Liver (tissue), 9 donors: ENCODE results near the gene ERVW-1. TPM values are rescaled to one million over a fixed set of nuclear protein-coding genes. Genes with fewer than 3 reads are reported as not detected.

Experiments used
- DNase-seq: peaks from one replicate; pipeline ENCODE4 v3.0.0-alpha.2; 2017; ENCODE audit warnings: low spot score
- H3K27ac ChIP-seq, 2 donors: one replicate each; pipeline ENCODE4 v1.7.0; 2013; ENCODE audit warnings: inconsistent platforms in 2 of 2, low read length in 2 of 2, control low read depth in 1 of 2, low read depth in 1 of 2, mild to moderate bottlenecking in 1 of 2
- H3K27me3 ChIP-seq, 4 donors: one replicate each; pipeline versions ENCODE4 v1.6.1 to v1.7.0; 2013; ENCODE audit warnings: low read length in 3 of 4, inconsistent platforms in 1 of 4, mild to moderate bottlenecking in 1 of 4, moderate library complexity in 1 of 4; ENCODE audit not compliant: control insufficient read depth in 4 of 4, insufficient read depth in 4 of 4
- H3K36me3 ChIP-seq, 4 donors: one replicate each; pipeline versions ENCODE4 v1.6.1 to v1.7.0; 2013; ENCODE audit warnings: low read length in 3 of 4, mild to moderate bottlenecking in 3 of 4, low read depth in 1 of 4, moderate library complexity in 1 of 4; ENCODE audit not compliant: control insufficient read depth in 4 of 4, insufficient read depth in 3 of 4
- H3K4me1 ChIP-seq, 4 donors: one replicate each; pipeline versions ENCODE4 v1.6.1 to v1.7.0; 2013; ENCODE audit warnings: low read length in 3 of 4, mild to moderate bottlenecking in 3 of 4, moderate library complexity in 1 of 4; ENCODE audit not compliant: control insufficient read depth in 4 of 4, insufficient read depth in 4 of 4
- H3K4me3 ChIP-seq, 3 donors: one replicate each; pipeline versions ENCODE4 v1.6.1 to v1.7.0; 2013; ENCODE audit warnings: low read length in 3 of 3, control low read depth in 1 of 3, low read depth in 1 of 3, mild to moderate bottlenecking in 1 of 3
- H3K9ac ChIP-seq, 2 donors: one replicate each; pipeline ENCODE4 v1.7.0; 2013; ENCODE audit warnings: low read length in 2 of 2, mild to moderate bottlenecking in 2 of 2, moderate library complexity in 2 of 2, control low read depth in 1 of 2, low read depth in 1 of 2
- H3K9me3 ChIP-seq, 4 donors: one replicate each; pipeline versions ENCODE4 v1.6.1 to v1.7.0; 2013; ENCODE audit warnings: low read length in 3 of 4; ENCODE audit not compliant: control insufficient read depth in 4 of 4
- ATF3 ChIP-seq: IDR thresholded peaks from 2 replicates; pipeline ENCODE4 v1.6.1; 2016; ENCODE audit warnings: antibody characterized with exemption
- CTCF ChIP-seq: fragments of 150-350 bp; IDR thresholded peaks from 2 replicates; pipeline ENCODE4 v1.5.1; 2017; ENCODE audit warnings: improper control_type of control experiment, low read depth, low read length; ENCODE audit not compliant: missing input control
- EGR1 ChIP-seq, 2 donors: IDR thresholded peaks; 2 replicates each; pipeline ENCODE4 v1.6.1; 2016 to 2018; ENCODE audit warnings: antibody characterized with exemption in 2 of 2, low read depth in 2 of 2
- FOXA1 ChIP-seq: IDR thresholded peaks from 2 replicates; pipeline ENCODE4 v1.6.1; 2016; ENCODE audit warnings: antibody characterized with exemption
- FOXA2 ChIP-seq: IDR thresholded peaks from 2 replicates; pipeline ENCODE4 v1.6.1; 2016; ENCODE audit warnings: antibody characterized with exemption
- GABPA ChIP-seq, 2 donors: IDR thresholded peaks in 1 of 2; conservative IDR thresholded peaks in 1 of 2; 2 replicates each; pipeline ENCODE4 v1.6.1; 2016; ENCODE audit warnings: antibody characterized with exemption in 2 of 2, mild to moderate bottlenecking in 1 of 2, moderate library complexity in 1 of 2
- HNF4A ChIP-seq, 2 donors: conservative IDR thresholded peaks; 2 replicates each; pipeline ENCODE4 v1.6.1; 2016; ENCODE audit warnings: antibody characterized with exemption in 2 of 2, mild to moderate bottlenecking in 2 of 2
- HNF4G ChIP-seq: IDR thresholded peaks from 2 replicates; pipeline ENCODE4 v1.6.1; 2016; ENCODE audit warnings: antibody characterized with exemption
- JUND ChIP-seq, 2 donors: IDR thresholded peaks; 2 replicates each; pipeline ENCODE4 v1.6.1; 2016; ENCODE audit warnings: antibody characterized with exemption in 2 of 2
- MAX ChIP-seq: IDR thresholded peaks from 2 replicates; pipeline ENCODE4 v1.6.1; 2016; ENCODE audit warnings: antibody characterized with exemption
- NR2F2 ChIP-seq: IDR thresholded peaks from 2 replicates; pipeline ENCODE4 v1.6.1; 2016; ENCODE audit warnings: antibody characterized with exemption
- RAD21 ChIP-seq, 2 donors: IDR thresholded peaks; 2 replicates each; pipeline ENCODE4 v1.6.1; 2016; ENCODE audit warnings: antibody characterized with exemption in 2 of 2, mild to moderate bottlenecking in 2 of 2
- REST ChIP-seq: IDR thresholded peaks from 2 replicates; pipeline ENCODE4 v1.6.1; 2016; ENCODE audit warnings: antibody characterized with exemption, mild to moderate bottlenecking
- RXRA ChIP-seq, 2 donors: IDR thresholded peaks; 2 replicates each; pipeline ENCODE4 v1.6.1; 2017 to 2018; ENCODE audit warnings: antibody characterized with exemption in 2 of 2, mild to moderate bottlenecking in 1 of 2
- SP1 ChIP-seq: IDR thresholded peaks from 2 replicates; pipeline ENCODE4 v1.6.1; 2018; ENCODE audit warnings: antibody characterized with exemption, mild to moderate bottlenecking
- TAF1 ChIP-seq: conservative IDR thresholded peaks from 2 replicates; pipeline ENCODE4 v1.6.1; 2016; ENCODE audit warnings: antibody characterized with exemption, mild to moderate bottlenecking
- YY1 ChIP-seq: IDR thresholded peaks from 2 replicates; pipeline ENCODE4 v1.6.1; 2016; ENCODE audit warnings: antibody characterized with exemption, mild to moderate bottlenecking
- ZBTB33 ChIP-seq: IDR thresholded peaks from 2 replicates; pipeline ENCODE4 v1.6.1; 2016; ENCODE audit warnings: antibody characterized with exemption
- WGBS: extraction: QIAGEN DNeasy Blood & Tissue Kit; methylation state at CpG from one replicate; pipeline ENCODE4 v1.1.7; 2013; 5-methylcytosine and 5-hydroxymethylcytosine counted together
- polyA plus RNA-seq, 2 donors: library from polyadenylated mRNA; stranded (reverse) in 1 of 2; unstranded in 1 of 2; fragments of 200-250 nt in 1 of 2; fragments of >200 nt in 1 of 2; fragmentation: Nextera tagmentation in 1 of 2; extraction: Ambion mirVana in 1 of 2; gene quantifications; one replicate each; pipeline versions ENCODE4 v1.2.1 to v1.2.3, GENCODE V29; 2013 to 2015
- total RNA-seq, 2 donors: library from RNA; depleted of rRNA; stranded (reverse); fragments of >200 nt; gene quantifications; one replicate each; pipeline ENCODE4 v1.2.3, GENCODE V29; 2014
- donor health status: healthy.
- donor health status: healthy.
- donor health status: healthy.
- donor health status: healthy.
- donor health status: healthy.

ERVW-1 gene
- total and polyA plus RNA-seq, 4 donors, result 0.19 TPM; not detected in 3

- DNase-seq, result peak; percentile 89
- peaks cover 3 to 23% (median 16%) of the 10 kb centered on the region in 4 donors for H3K36me3 ChIP-seq
- H3K27ac ChIP-seq, result peak within 1 kb of the TSS; percentile 93 to 95
- TF ChIP-seq FOXA1, result no peak
- no peak for TF ChIP-seq JUND (IDR thresholded peaks at IDR 0.05)
- TF ChIP-seq RAD21 (IDR thresholded peaks at IDR 0.05), result no peak
- TF ChIP-seq REST, result peak; percentile 73
- TF ChIP-seq ZBTB33, result no peak
- peak; percentile 61 for TF ChIP-seq YY1
- TF ChIP-seq RXRA (IDR thresholded peaks at IDR 0.05), result no peak
- TF ChIP-seq CTCF, result peak; percentile 99
- TF ChIP-seq GABPA (IDR thresholded peaks at IDR 0.05 in 1 of 2, conservative IDR thresholded peaks at IDR 0.05 in 1 of 2), result peak; percentile 93 to 97
- no peak for TF ChIP-seq NR2F2
- no peak for TF ChIP-seq TAF1
- TF ChIP-seq HNF4G, result no peak
- no peak for TF ChIP-seq FOXA2
- TF ChIP-seq HNF4A (conservative IDR thresholded peaks at IDR 0.05), result no peak
- no peak for TF ChIP-seq SP1
- peak; percentile 47 for TF ChIP-seq MAX
- peak in 1 of 2 donors; percentile 16 for TF ChIP-seq EGR1 (IDR thresholded peaks at IDR 0.05; ENCODE audit: low read depth in 2 of 2)
- TF ChIP-seq ATF3, result no peak
- under 1% methylated on average over 87 of the region's 87 CpGs for WGBS
- H3K27me3 ChIP-seq, result no peaks in the 10 kb centered on the region
- peaks cover 0 to 9% (median 7%) of the 10 kb centered on the region in 4 donors for H3K4me1 ChIP-seq
- H3K9ac ChIP-seq, result peak within 1 kb of the TSS; percentile 97 to 98
- H3K4me3 ChIP-seq, result peak within 1 kb of the TSS; percentile 82 to 98 (median 96)
- H3K9me3 ChIP-seq, result no peaks in the 10 kb centered on the region
Observed at GRCh38 chr7:92447345-92448204, 30.2 kb downstream of the ERVW-1 start, which contains the start of gene GATAD1. GATAD1 (plus strand) TSS chr7:92447482; CDS start chr7:92447730, 248 bp downstream.
